ENCODE data around the gene AGFG1. TPM values are rescaled to one million over a fixed set of nuclear protein-coding genes. Genes with fewer than 3 reads are reported as not detected.
A peak's percentile ranks its signal among the peaks of the same experiment; 100 is the strongest.

AGFG1 gene
- total RNA-seq, 4 donors from 2014 or later = 55.1 to 75.6 (median 61.5) TPM

DNA sequence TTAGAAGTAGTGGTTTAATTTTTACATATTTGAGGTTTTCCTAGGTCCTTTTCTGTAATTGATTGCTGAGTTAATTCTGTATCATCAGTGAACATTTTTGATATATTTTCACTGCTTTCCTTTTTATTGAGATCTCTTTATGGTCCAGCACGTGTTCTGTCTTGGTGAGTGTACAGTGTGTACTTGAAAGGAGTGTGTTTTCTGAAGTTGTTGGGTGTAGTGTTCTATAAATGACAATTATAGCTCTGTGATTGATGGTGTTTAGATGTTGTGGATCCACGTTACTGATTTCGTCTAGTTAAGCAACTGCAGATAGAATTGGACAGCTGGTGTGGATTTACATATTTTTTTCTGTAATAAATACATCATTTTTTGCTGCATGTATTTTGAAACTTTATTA lies 32.7 kb downstream of the AGFG1 start:
- ATAC-seq = peak in 1 of 2 donors; percentile 89
- intact Hi-C loops (cut with DNase I; ENCODE audit: low total_unique reads) (no loop called here), in situ Hi-C loops (cut with MboI; ENCODE audit: low sequenced_read_pairs in 4 of 4) (no loop called here)

DNA sequence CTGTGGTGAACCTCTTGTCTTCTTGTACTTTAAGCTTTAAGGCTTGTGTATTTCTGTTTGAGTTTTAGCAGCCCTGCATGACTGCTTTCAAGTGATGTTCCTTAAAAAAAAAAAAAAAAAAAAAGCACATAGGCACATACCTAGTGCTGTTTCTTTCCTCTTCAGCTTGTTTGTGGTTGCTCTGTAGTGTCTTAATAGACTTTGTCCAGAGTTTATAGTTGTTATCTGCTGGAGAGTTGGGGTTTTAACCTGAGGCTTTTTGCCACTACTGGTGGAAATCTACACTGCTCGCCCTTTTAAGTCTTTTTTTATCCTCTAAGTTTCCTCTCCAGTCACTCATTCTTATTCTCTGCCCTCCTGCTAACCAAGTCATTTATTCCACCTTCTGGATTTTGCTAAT lies 34.5 kb downstream of the AGFG1 start:
- H3K9me3 ChIP-seq = no peaks in the 10 kb centered on the region
- H3K4me3 ChIP-seq = no peak overlapping the region
- H3K4me1 ChIP-seq = peaks cover 62 to 75% of the 10 kb centered on the region in 2 donors
- ATAC-seq (no peak), DNase-seq (no peak)
- no peak for TF ChIP-seq POLR2A (IDR thresholded peaks at IDR 0.05)
- TF ChIP-seq, protein P1, sequence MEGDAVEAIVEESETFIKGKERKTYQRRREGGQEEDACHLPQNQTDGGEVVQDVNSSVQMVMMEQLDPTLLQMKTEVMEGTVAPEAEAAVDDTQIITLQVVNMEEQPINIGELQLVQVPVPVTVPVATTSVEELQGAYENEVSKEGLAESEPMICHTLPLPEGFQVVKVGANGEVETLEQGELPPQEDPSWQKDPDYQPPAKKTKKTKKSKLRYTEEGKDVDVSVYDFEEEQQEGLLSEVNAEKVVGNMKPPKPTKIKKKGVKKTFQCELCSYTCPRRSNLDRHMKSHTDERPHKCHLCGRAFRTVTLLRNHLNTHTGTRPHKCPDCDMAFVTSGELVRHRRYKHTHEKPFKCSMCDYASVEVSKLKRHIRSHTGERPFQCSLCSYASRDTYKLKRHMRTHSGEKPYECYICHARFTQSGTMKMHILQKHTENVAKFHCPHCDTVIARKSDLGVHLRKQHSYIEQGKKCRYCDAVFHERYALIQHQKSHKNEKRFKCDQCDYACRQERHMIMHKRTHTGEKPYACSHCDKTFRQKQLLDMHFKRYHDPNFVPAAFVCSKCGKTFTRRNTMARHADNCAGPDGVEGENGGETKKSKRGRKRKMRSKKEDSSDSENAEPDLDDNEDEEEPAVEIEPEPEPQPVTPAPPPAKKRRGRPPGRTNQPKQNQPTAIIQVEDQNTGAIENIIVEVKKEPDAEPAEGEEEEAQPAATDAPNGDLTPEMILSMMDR (IDR thresholded peaks at IDR 0.05 in 4 of 5, conservative IDR thresholded peaks at IDR 0.05 in 1 of 5) = no peak
- no peaks in the 10 kb centered on the region for H3K27me3 ChIP-seq
- in situ Hi-C loops (cut with MboI; ENCODE audit: low sequenced_read_pairs in 4 of 4) = no loop called here
- no peaks in the 10 kb centered on the region for H3K36me3 ChIP-seq
- peak overlapping the region in 1 of 4 donors; percentile 82 for H3K27ac ChIP-seq
- intact Hi-C loops (cut with DNase I; ENCODE audit: low total_unique reads) = no loop called here

More for the DNA sequence above, 32.7 kb downstream of the AGFG1 start:
- Histone ChIP-seq H3K36me3 (no peaks in the 10 kb centered on the region), H3K4me1 (peaks cover 48 to 58% of the 10 kb centered on the region in 2 donors), H3K9me3 (no peaks in the 10 kb centered on the region), H3K27me3 (no peaks in the 10 kb centered on the region), H3K4me3 (no peak overlapping the region), H3K27ac (peak overlapping the region; percentile 53 to 82 (median 66))
- no peak for DNase-seq
- TF ChIP-seq, protein P1 (IDR thresholded peaks at IDR 0.05 in 4 of 5, conservative IDR thresholded peaks at IDR 0.05 in 1 of 5) = no peak
- TF ChIP-seq POLR2A (IDR thresholded peaks at IDR 0.05) = no peak

DNA sequence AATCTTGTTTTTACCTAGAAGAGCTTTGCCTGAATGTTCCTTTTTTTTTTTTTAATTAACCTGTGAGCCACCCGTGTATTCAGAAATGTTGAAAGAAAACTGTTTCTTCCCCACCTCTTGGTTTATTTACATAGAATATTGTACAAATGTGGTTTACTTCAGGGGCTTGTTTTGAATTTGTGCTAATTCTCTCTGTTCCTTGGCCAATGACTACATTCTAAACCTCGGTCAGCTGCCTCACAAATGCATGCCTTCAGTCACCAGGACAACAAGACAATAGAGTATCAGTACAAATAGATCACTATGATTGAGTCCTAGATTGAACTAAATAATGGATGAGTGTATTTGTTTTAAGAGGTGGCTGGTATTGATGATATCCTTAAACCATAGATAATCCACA lies 36.0 kb downstream of the AGFG1 start:
- Histone ChIP-seq H3K4me3 (no peak overlapping the region), H3K4me1 (peaks cover 77 to 90% of the 10 kb centered on the region in 2 donors), H3K36me3 (no peaks in the 10 kb centered on the region), H3K9me3 (no peaks in the 10 kb centered on the region), H3K27me3 (no peaks in the 10 kb centered on the region), H3K27ac (no peak overlapping the region)
- DNase-seq (no peak), ATAC-seq (no peak)
- intact Hi-C loops (cut with DNase I; ENCODE audit: low total_unique reads) (no loop called here), in situ Hi-C loops (cut with MboI; ENCODE audit: low sequenced_read_pairs in 4 of 4) (no loop called here)
- TF ChIP-seq POLR2A (IDR thresholded peaks at IDR 0.05) = no peak
- TF ChIP-seq, protein P1 (IDR thresholded peaks at IDR 0.05 in 4 of 5, conservative IDR thresholded peaks at IDR 0.05 in 1 of 5) = no peak

DNA sequence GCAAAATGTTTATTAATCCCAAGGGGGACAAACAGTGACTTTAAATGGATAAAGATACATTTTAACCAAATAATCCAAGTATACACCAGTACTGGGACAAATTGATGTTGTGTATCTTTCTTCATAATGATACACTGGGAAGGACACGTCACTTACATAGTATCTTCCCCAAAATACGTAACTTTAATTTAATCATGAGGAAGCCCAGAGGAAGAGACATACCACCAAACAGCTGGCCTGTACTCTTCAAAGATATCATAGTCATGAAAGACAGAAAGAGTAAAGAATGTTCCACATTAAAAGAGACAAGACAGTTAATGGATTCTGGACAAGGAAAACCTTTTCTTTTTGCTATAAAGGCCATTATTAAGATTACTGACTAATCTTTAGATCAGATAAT lies 37.1 kb downstream of the AGFG1 start:
- Histone ChIP-seq H3K4me1 (peaks cover 76 to 91% of the 10 kb centered on the region in 2 donors), H3K9me3 (no peaks in the 10 kb centered on the region), H3K27ac (no peak overlapping the region), H3K27me3 (no peaks in the 10 kb centered on the region), H3K36me3 (no peaks in the 10 kb centered on the region), H3K4me3 (no peak overlapping the region)
- ATAC-seq (no peak), DNase-seq (no peak)
- in situ Hi-C loops (cut with MboI; ENCODE audit: low sequenced_read_pairs in 4 of 4) = no loop called here
- intact Hi-C loops (cut with DNase I; ENCODE audit: low total_unique reads) = no loop called here
- TF ChIP-seq POLR2A (IDR thresholded peaks at IDR 0.05) = no peak
- TF ChIP-seq, protein P1 (IDR thresholded peaks at IDR 0.05 in 4 of 5, conservative IDR thresholded peaks at IDR 0.05 in 1 of 5) = no peak

Data from gastrocnemius medialis (tissue), 4 donors.